ENCODE results near the gene CYP1A1.

CYP1A1 gene

DNA sequence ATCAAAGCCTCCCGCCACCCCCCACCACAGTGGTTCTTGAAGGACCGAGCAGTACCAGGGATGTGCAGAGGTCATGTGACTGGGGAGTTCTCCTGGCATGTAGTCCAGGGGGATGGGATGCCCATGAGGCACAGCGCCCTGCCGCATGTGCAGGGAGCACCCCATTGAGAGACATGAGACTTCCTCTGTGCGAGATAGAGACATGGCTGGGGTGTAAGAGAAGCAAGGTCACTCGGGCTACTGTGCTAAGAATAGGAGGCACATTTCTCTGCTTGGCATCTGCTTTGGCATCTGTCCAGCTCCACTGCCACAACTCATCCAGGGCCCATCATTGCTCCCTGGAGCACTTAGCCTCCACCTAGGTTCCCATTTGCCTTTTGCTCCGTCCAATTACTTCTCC is 2.4 kb upstream of the CYP1A1 start:
- no peak for TF ChIP-seq CTCF (IDR thresholded peaks at IDR 0.05; ENCODE audit: low read depth, low read length, missing control alignments)
- H3K4me3 ChIP-seq (ENCODE audit: low read depth, low read length), result no peak overlapping the region
- no peak for DNase-seq (ENCODE audit: low read depth)
- in situ Hi-C loops (cut with HindIII; ENCODE audit: low sequenced_read_pairs), result no loop called here

DNA sequence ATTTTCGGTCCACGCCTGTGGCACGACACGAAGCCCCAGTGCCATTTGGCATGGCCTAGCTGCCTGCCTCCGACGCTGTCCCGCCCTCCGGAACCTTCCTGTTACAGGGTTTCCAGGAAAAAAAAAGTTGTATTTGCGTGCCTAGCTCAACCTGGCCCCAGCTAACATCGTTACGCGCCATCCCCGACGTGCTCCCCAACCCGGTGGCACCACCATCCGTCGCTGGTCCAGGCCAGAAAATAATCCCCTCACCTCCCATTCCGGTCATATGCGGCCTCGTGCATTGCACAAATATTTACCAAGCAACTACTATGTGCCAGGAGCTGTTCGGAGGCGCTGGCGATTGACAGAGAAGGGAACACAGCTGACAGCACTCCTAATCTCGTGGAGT is 1.4 kb upstream of the CYP1A1 start:
- peak overlapping the region; percentile 35 for H3K4me3 ChIP-seq (ENCODE audit: low read depth, low read length)
- in situ Hi-C loops (cut with HindIII; ENCODE audit: low sequenced_read_pairs), result no loop called here
- no peak for DNase-seq (ENCODE audit: low read depth)
- TF ChIP-seq CTCF (IDR thresholded peaks at IDR 0.05; ENCODE audit: low read depth, low read length, missing control alignments), result no peak

GRCh38 chr15:74725845-74726773 is 781 bp upstream of the CYP1A1 start:
- in situ Hi-C loops (cut with HindIII; ENCODE audit: low sequenced_read_pairs), result no loop called here
- no peak for DNase-seq (ENCODE audit: low read depth)

DNA sequence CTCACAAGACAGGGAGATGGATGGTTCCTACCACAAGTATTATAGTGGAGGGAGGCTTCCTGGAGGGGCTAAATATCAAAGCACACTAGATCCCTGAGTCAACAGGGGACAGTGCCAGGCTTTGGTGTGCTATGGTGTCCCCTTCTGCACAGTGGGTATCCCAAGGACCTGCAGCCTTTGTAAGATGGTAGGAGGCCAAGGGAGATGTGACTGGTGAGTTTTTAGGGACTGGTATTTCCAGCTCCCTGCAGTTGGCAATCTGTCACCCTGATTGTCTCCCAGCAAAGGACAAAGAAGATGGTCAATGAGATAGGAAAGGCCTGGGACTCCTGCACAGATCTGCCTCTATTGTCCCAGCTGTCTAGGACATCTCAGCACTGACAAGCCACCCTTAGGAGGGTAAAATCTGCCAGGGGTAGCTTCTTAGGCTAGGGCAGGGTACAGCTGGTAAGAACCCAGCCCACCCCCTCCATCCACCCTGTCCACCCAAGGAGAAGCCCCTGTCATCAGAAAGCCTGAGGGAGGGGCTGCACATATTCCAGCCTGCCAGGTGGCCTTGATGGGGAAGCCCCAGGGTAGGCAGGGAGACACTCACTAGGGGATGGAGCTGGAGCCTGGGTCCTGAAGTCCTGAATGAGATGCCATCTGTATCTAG is 631 bp downstream of the CYP1A1 start:
- TF ChIP-seq CTCF (IDR thresholded peaks at IDR 0.05; ENCODE audit: low read depth, low read length, missing control alignments), result no peak
- in situ Hi-C loops (cut with HindIII; ENCODE audit: low sequenced_read_pairs), result no loop called here
- no peak for DNase-seq (ENCODE audit: low read depth)
- no peak overlapping the region for H3K4me3 ChIP-seq (ENCODE audit: low read depth, low read length)

More at GRCh38 chr15:74725845-74726773, 781 bp upstream of the CYP1A1 start:
- no peak for TF ChIP-seq CTCF (IDR thresholded peaks at IDR 0.05; ENCODE audit: low read depth, low read length, missing control alignments)
- H3K4me3 ChIP-seq (ENCODE audit: low read depth, low read length), result peak overlapping the region; percentile 35

DNA sequence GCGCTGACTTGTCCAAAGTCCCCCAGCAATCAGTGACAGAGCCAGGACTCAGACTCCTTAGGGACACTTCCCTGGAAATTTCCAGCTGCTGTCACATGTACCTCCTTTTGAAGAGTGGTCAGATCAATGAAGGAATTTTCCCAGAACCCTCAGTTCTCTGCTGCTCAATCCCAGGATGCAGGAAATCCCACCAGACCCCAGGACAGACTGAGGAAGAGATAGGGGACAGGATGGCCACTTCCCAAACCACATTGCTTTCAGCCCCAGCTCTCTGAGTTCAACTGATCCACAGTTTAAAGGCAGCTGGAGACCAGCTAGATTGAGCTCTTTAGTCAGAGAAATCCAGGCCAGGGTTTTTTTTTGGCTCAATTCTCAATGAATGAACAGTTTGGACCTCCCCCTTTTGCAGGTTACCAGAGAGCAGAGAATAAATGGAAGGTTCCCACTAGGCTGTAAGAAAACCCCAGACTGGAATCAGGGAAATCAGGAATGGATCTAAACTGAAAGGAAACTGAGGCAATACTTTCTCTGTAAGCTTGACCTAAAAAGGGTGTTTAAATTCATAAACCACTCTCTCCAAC is 1.5 kb downstream of the CYP1A1 start:
- DNase-seq (ENCODE audit: low read depth), result peak; percentile 15
- no peak for TF ChIP-seq CTCF (IDR thresholded peaks at IDR 0.05; ENCODE audit: low read depth, low read length, missing control alignments)
- in situ Hi-C loops (cut with HindIII; ENCODE audit: low sequenced_read_pairs), result no loop called here
- no peak overlapping the region for H3K4me3 ChIP-seq (ENCODE audit: low read depth, low read length)

- TF ChIP-seq CTCF (IDR thresholded peaks at IDR 0.05; ENCODE audit: low read depth, low read length, missing control alignments), result no peak
- no peak overlapping the region for H3K4me3 ChIP-seq (ENCODE audit: low read depth, low read length)
- in situ Hi-C loops (cut with HindIII; ENCODE audit: low sequenced_read_pairs), result no loop called here
- no peak for DNase-seq (ENCODE audit: low read depth)
These were observed 2.1 kb downstream of the CYP1A1 start for GRCh38 chr15:74723187-74723586.

Data from astrocyte of the cerebellum (primary cell).